HepG2 (cell line): ENCODE data around the gene SFXN5. TPM values are rescaled to one million over a fixed set of nuclear protein-coding genes. Genes with fewer than 3 reads are reported as not detected.
A peak's percentile ranks its signal among the peaks of the same experiment; 100 is the strongest.

ENCODE experiments used
- FOXC1 ChIP-seq: sonication (generic); formaldehyde crosslinking; IDR thresholded peaks from 2 replicates; pipeline ENCODE4 v1.8.0; 2022; ENCODE audit warnings: mild to moderate bottlenecking, missing genetic modification reagents, borderline replicate concordance
- GZF1 ChIP-seq: sonication (generic); formaldehyde crosslinking; IDR thresholded peaks from 2 replicates; pipeline ENCODE4 v1.5.1; 2020; ENCODE audit warnings: mild to moderate bottlenecking, missing genetic modification reagents
- HNRNPL ChIP-seq: fragments of 200-400 bp; formaldehyde crosslinking; IDR thresholded peaks from 2 replicates; pipeline ENCODE4 v1.6.1; 2017; ENCODE audit warnings: mild to moderate bottlenecking, low read depth, low read length
- JUND ChIP-seq: sonication (generic); formaldehyde crosslinking; IDR thresholded peaks from 2 replicates; pipeline ENCODE4 v1.8.0; 2022; ENCODE audit warnings: mild to moderate bottlenecking, missing genetic modification reagents
- KDM2A ChIP-seq: sonication (generic); formaldehyde crosslinking; IDR thresholded peaks from 2 replicates; pipeline ENCODE4 v1.4.0; 2020; ENCODE audit warnings: low read depth, missing genetic modification reagents, borderline replicate concordance
- LCORL ChIP-seq, 2 experiments: fragments of 450-650 bp in 1 of 2; sonication (generic) in 1 of 2; formaldehyde crosslinking in 1 of 2; IDR thresholded peaks; 2 replicates each; pipeline versions ENCODE4 v1.5.0 to v1.6.1; 2017 to 2020; ENCODE audit warnings: antibody characterized with exemption in 1 of 2, missing genetic modification reagents in 1 of 2
- MEF2D ChIP-seq: sonication (generic); formaldehyde crosslinking; IDR thresholded peaks from 2 replicates; pipeline ENCODE4 v1.5.1; 2020; ENCODE audit warnings: mild to moderate bottlenecking, missing genetic modification reagents
- NFKB2 ChIP-seq: sonication (generic); formaldehyde crosslinking; IDR thresholded peaks from 2 replicates; pipeline ENCODE4 v1.4.0; 2020; ENCODE audit warnings: missing genetic modification reagents, borderline replicate concordance
- NFKBIZ ChIP-seq: IDR thresholded peaks from 2 replicates; pipeline ENCODE4 v1.6.1; 2018; ENCODE audit warnings: missing genetic modification reagents, missing compliant biosample characterization
- NR2C2 ChIP-seq: sonication (generic); formaldehyde crosslinking; IDR thresholded peaks from 2 replicates; pipeline ENCODE4 v1.4.0; 2020; ENCODE audit warnings: missing genetic modification reagents, mild to moderate bottlenecking, moderate library complexity, borderline replicate concordance
- NR2F1 ChIP-seq, 2 experiments: fragments of 450-650 bp in 1 of 2; formaldehyde crosslinking in 1 of 2; IDR thresholded peaks; 2 replicates each; pipeline versions ENCODE4 v1.5.0 to v1.6.1; 2016 to 2020; ENCODE audit warnings: mild to moderate bottlenecking in 1 of 2, missing compliant biosample characterization in 1 of 2, missing genetic modification reagents in 1 of 2, moderate library complexity in 1 of 2
- SPEN ChIP-seq: sonication (generic); formaldehyde crosslinking; IDR thresholded peaks from 2 replicates; pipeline ENCODE4 v1.5.1; 2020; ENCODE audit warnings: low read depth, mild to moderate bottlenecking, missing genetic modification reagents
- TEAD3 ChIP-seq: optimal IDR thresholded peaks from 2 replicates; pipeline ENCODE3; 2016; ENCODE audit warnings: borderline replicate concordance
- ZMYM4 ChIP-seq: sonication (generic); formaldehyde crosslinking; IDR thresholded peaks from 2 replicates; pipeline ENCODE4 v1.8.1; 2023; ENCODE audit warnings: mild to moderate bottlenecking, missing genetic modification reagents
- ZNF101 ChIP-seq: sonication (generic); formaldehyde crosslinking; IDR thresholded peaks from 2 replicates; pipeline ENCODE4 v1.4.0; 2020; ENCODE audit warnings: mild to moderate bottlenecking, low read depth, missing genetic modification reagents, borderline replicate concordance
- ZNF256 ChIP-seq: sonication (generic); formaldehyde crosslinking; conservative IDR thresholded peaks from 2 replicates; pipeline ENCODE4 v1.4.0; 2020; ENCODE audit warnings: missing genetic modification reagents
- ZNF296 ChIP-seq: sonication (generic); formaldehyde crosslinking; conservative IDR thresholded peaks from 2 replicates; pipeline ENCODE4 v1.5.0; 2020; ENCODE audit warnings: mild to moderate bottlenecking, missing genetic modification reagents
- ZNF335 ChIP-seq: sonication (generic); formaldehyde crosslinking; IDR thresholded peaks from 2 replicates; pipeline ENCODE4 v1.4.0; 2020; ENCODE audit warnings: missing genetic modification reagents
- ZNF878 ChIP-seq: sonication (generic); formaldehyde crosslinking; IDR thresholded peaks from 2 replicates; pipeline ENCODE4 v1.8.1; 2023; ENCODE audit warnings: mild to moderate bottlenecking, missing genetic modification reagents, moderate library complexity
- ZSCAN30 ChIP-seq: sonication (generic); formaldehyde crosslinking; IDR thresholded peaks from 2 replicates; pipeline ENCODE4 v1.5.0; 2020; ENCODE audit warnings: mild to moderate bottlenecking, missing genetic modification reagents
- polyA plus RNA-seq, 8 experiments: library from polyadenylated mRNA; depleted of rRNA in 3 of 8; stranded (reverse) in 7 of 8; unstranded in 1 of 8; fragments of >200 nt; fragmentation: Illumina TruSeq in 4 of 8; extraction: Trizol in 4 of 8; gene quantifications; 2 replicates each; pipeline versions ENCODE4 v1.2.1 to v1.2.3, GENCODE V29; 2011 to 2016; ENCODE audit warnings: low read depth in 4 of 8, missing spikeins in 1 of 8, mixed read lengths in 1 of 8; ENCODE audit not compliant: insufficient read depth in 1 of 8
- total RNA-seq, 5 experiments: library from RNA; depleted of rRNA; stranded (reverse); fragments of >200 nt; fragmentation: Illumina TruSeq; extraction: Trizol; gene quantifications; 2 replicates each; pipeline ENCODE4 v1.2.3, GENCODE V29; 2016; ENCODE audit warnings: low read depth in 1 of 5
- TF ChIP-seq, protein P1 (sequence below): sonication (generic); formaldehyde crosslinking; IDR thresholded peaks from 2 replicates; pipeline ENCODE4 v1.5.0; 2020; ENCODE audit warnings: missing genetic modification reagents, mild to moderate bottlenecking, borderline replicate concordance
- TF ChIP-seq, protein P2 (sequence below): sonication (generic); formaldehyde crosslinking; IDR thresholded peaks from 2 replicates; pipeline ENCODE4 v1.8.1; 2023; ENCODE audit warnings: mild to moderate bottlenecking, inconsistent platforms, moderate library complexity, missing genetic modification reagents, borderline replicate concordance
- TF ChIP-seq, protein P3 (sequence below): sonication (generic); formaldehyde crosslinking; IDR thresholded peaks from 2 replicates; pipeline ENCODE4 v1.5.0; 2020; ENCODE audit warnings: mild to moderate bottlenecking, missing genetic modification reagents
- TF ChIP-seq, protein P4 (sequence below): sonication (generic); formaldehyde crosslinking; IDR thresholded peaks from 2 replicates; pipeline ENCODE4 v1.4.0; 2020; ENCODE audit warnings: missing genetic modification reagents

SFXN5 gene
- total and polyA plus RNA-seq, 2 of the 13 experiments (the other 11 are each of a cell fraction or from before 2014, with no cell fraction given): 34.9 to 37.4 TPM

DNA sequence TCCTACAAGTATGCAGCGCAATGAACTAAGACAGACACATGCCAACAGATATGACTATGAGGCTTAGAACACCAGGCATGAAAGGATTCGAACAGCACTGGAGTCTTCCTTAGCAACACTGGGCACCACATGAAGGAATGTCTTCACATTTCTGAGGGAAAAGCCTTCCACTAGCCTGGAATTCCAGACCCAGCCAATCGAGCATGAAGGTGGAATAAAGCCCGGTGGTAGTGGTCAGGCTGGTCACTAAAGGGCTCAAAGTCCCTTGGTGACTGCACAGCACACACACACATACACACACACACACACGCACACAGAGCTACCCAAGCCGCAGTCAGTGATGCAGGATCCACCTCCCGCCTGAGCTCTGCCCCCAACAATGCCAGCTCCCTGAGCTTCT is 19.7 kb upstream of the SFXN5 start (continued):
- TF ChIP-seq ZMYM4 (CRISPR knock-in tag): peak; percentile 65
- TF ChIP-seq LCORL (IDR thresholded peaks at IDR 0.05): no peak
- TF ChIP-seq LCORL (CRISPR knock-in tag; IDR thresholded peaks at IDR 0.05): peak; percentile 89
- TF ChIP-seq, protein P1, sequence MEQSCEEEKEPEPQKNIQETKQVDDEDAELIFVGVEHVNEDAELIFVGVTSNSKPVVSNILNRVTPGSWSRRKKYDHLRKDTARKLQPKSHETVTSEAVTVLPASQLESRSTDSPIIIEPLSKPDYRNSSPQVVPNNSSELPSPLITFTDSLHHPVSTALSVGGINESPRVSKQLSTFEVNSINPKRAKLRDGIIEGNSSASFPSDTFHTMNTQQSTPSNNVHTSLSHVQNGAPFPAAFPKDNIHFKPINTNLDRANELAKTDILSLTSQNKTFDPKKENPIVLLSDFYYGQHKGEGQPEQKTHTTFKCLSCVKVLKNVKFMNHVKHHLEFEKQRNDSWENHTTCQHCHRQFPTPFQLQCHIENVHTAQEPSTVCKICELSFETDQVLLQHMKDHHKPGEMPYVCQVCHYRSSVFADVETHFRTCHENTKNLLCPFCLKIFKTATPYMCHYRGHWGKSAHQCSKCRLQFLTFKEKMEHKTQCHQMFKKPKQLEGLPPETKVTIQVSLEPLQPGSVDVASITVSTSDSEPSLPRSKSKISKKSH (CRISPR knock-in tag): no peak; the same call in 1 of the 2 replicates
- 0 out of 2 replicates have a peak, but pooled peaks have one; percentile 18 for TF ChIP-seq ZNF335 (CRISPR knock-in tag)
- no peak for TF ChIP-seq ZNF878 (CRISPR knock-in tag)
- peak; percentile 92 for TF ChIP-seq TEAD3
- peak; percentile 46 for TF ChIP-seq MEF2D (CRISPR knock-in tag)
- TF ChIP-seq SPEN (CRISPR knock-in tag): peak; percentile 64
- 0 out of 2 replicates have a peak, but pooled peaks have one; percentile 64 for TF ChIP-seq HNRNPL
- TF ChIP-seq ZNF256 (CRISPR knock-in tag): no peak
- TF ChIP-seq, protein P2, sequence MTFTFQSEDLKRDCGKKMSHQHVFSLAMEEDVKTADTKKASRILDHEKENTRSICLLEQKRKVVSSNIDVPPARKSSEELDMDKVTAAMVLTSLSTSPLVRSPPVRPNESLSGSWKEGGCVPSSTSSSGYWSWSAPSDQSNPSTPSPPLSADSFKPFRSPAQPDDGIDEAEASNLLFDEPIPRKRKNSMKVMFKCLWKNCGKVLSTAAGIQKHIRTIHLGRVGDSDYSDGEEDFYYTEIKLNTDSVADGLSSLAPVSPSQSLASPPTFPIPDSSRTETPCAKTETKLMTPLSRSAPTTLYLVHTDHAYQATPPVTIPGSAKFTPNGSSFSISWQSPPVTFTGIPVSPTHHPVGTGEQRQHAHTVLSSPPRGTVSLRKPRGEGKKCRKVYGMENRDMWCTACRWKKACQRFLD: no peak
- no peak for TF ChIP-seq ZSCAN30 (CRISPR knock-in tag)
- peak in 1 of 2 experiments; percentile 25; a peak in 1 of 4 replicates for TF ChIP-seq NR2F1 (CRISPR knock-in tag; IDR thresholded peaks at IDR 0.05)
- 0 out of 2 replicates have a peak, but pooled peaks have one; percentile 27 for TF ChIP-seq NR2C2 (CRISPR knock-in tag)
- TF ChIP-seq NFKBIZ: no peak
- TF ChIP-seq NFKB2 (CRISPR knock-in tag): no peak
- TF ChIP-seq ZNF101 (CRISPR knock-in tag): no peak
- TF ChIP-seq JUND: peak; percentile 37; the same call in 1 of the 2 replicates
- TF ChIP-seq, protein P3, sequence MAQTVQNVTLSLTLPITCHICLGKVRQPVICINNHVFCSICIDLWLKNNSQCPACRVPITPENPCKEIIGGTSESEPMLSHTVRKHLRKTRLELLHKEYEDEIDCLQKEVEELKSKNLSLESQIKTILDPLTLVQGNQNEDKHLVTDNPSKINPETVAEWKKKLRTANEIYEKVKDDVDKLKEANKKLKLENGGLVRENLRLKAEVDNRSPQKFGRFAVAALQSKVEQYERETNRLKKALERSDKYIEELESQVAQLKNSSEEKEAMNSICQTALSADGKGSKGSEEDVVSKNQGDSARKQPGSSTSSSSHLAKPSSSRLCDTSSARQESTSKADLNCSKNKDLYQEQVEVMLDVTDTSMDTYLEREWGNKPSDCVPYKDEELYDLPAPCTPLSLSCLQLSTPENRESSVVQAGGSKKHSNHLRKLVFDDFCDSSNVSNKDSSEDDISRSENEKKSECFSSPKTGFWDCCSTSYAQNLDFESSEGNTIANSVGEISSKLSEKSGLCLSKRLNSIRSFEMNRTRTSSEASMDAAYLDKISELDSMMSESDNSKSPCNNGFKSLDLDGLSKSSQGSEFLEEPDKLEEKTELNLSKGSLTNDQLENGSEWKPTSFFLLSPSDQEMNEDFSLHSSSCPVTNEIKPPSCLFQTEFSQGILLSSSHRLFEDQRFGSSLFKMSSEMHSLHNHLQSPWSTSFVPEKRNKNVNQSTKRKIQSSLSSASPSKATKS (CRISPR knock-in tag): no peak
- 0 out of 2 replicates have a peak, but pooled peaks have one; percentile 52 for TF ChIP-seq FOXC1 (CRISPR knock-in tag)
- no peak for TF ChIP-seq GZF1 (CRISPR knock-in tag)
- peak; percentile 88 for TF ChIP-seq ZNF296 (CRISPR knock-in tag)
- TF ChIP-seq, protein P4, sequence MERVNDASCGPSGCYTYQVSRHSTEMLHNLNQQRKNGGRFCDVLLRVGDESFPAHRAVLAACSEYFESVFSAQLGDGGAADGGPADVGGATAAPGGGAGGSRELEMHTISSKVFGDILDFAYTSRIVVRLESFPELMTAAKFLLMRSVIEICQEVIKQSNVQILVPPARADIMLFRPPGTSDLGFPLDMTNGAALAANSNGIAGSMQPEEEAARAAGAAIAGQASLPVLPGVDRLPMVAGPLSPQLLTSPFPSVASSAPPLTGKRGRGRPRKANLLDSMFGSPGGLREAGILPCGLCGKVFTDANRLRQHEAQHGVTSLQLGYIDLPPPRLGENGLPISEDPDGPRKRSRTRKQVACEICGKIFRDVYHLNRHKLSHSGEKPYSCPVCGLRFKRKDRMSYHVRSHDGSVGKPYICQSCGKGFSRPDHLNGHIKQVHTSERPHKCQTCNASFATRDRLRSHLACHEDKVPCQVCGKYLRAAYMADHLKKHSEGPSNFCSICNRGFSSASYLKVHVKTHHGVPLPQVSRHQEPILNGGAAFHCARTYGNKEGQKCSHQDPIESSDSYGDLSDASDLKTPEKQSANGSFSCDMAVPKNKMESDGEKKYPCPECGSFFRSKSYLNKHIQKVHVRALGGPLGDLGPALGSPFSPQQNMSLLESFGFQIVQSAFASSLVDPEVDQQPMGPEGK: 0 out of 2 replicates have a peak, but pooled peaks have one; percentile 18
- no peak for TF ChIP-seq KDM2A (CRISPR knock-in tag)
